GM23338 (cell line): ENCODE results near the gene TFDP1. TPM values are rescaled to one million over a fixed set of nuclear protein-coding genes. Genes with fewer than 3 reads are reported as not detected.

Experiments used
- ATAC-seq: fragments of 200-7000 bp; cut with Tn5 transposase; 3 replicates; pipeline ENCODE4 v1.9.1; 2020
- DNase-seq: peaks from one replicate; pipeline ENCODE4 v3.0.0-alpha.2; 2015; ENCODE audit warnings: low spot score
- H2AFZ ChIP-seq: fragments of 200-600 bp; sonication (generic); 2 replicates; pipeline ENCODE4 v1.8.0; 2016; ENCODE audit warnings: antibody characterized with exemption, mild to moderate bottlenecking, moderate library complexity
- H3F3A ChIP-seq: fragments of 200-600 bp; sonication (generic); replicated peaks from 2 replicates; pipeline ENCODE4 v1.8.0; 2017; ENCODE audit warnings: antibody characterized with exemption, mixed run types, low read depth
- H3K27ac ChIP-seq: fragments of 200-600 bp; sonication (generic); 2 replicates; pipeline ENCODE4 v1.6.1; 2016; ENCODE audit warnings: low read depth
- H3K27me3 ChIP-seq: fragments of 200-600 bp; sonication (generic); 2 replicates; pipeline ENCODE4 v1.8.0; 2016; ENCODE audit warnings: mild to moderate bottlenecking, mixed run types, moderate library complexity; ENCODE audit not compliant: insufficient read depth
- H3K36me3 ChIP-seq: fragments of 200-600 bp; sonication (generic); 2 replicates; pipeline ENCODE4 v1.8.0; 2016; ENCODE audit warnings: mild to moderate bottlenecking; ENCODE audit not compliant: insufficient read depth
- H3K4me1 ChIP-seq: fragments of 200-600 bp; sonication (generic); 2 replicates; pipeline ENCODE4 v1.8.0; 2016; ENCODE audit warnings: mild to moderate bottlenecking, moderate library complexity; ENCODE audit not compliant: insufficient read depth
- H3K4me2 ChIP-seq: fragments of 200-600 bp; sonication (generic); 2 replicates; pipeline ENCODE4 v1.7.1; 2017; ENCODE audit warnings: mixed run types
- H3K4me3 ChIP-seq: fragments of 200-600 bp; sonication (generic); 2 replicates; pipeline ENCODE4 v1.6.1; 2016; ENCODE audit warnings: mixed run types
- H3K79me2 ChIP-seq: fragments of 200-600 bp; sonication (generic); replicated peaks from 2 replicates; pipeline ENCODE4 v1.8.0; 2017; ENCODE audit warnings: mild to moderate bottlenecking; ENCODE audit not compliant: insufficient read depth
- H3K9me2 ChIP-seq: fragments of 200-600 bp; sonication (generic); 2 replicates; pipeline ENCODE4 v1.8.0; 2017; ENCODE audit not compliant: insufficient read depth
- H4K20me1 ChIP-seq: fragments of 200-600 bp; sonication (generic); replicated peaks from 2 replicates; pipeline ENCODE4 v1.8.0; 2017; ENCODE audit warnings: mild to moderate bottlenecking; ENCODE audit not compliant: insufficient read depth
- H3K27ac Mint-ChIP-seq: 2 replicates; pipeline ENCODE4 v1.8.0; 2020; ENCODE audit warnings: inconsistent platforms, mild to moderate bottlenecking, moderate library complexity, mixed read lengths
- H3K27me3 Mint-ChIP-seq: 3 replicates; pipeline ENCODE4 v1.8.0; 2022; ENCODE audit warnings: low read depth, mild to moderate bottlenecking, moderate library complexity, mixed read lengths, inconsistent platforms; ENCODE audit not compliant: insufficient read depth, poor library complexity
- H3K36me3 Mint-ChIP-seq: 3 replicates; pipeline ENCODE4 v1.8.0; 2021; ENCODE audit warnings: low read depth, mild to moderate bottlenecking, inconsistent platforms, moderate library complexity, mixed read lengths
- H3K4me1 Mint-ChIP-seq: 3 replicates; pipeline ENCODE4 v1.8.0; 2020; ENCODE audit warnings: mild to moderate bottlenecking, inconsistent platforms, mixed read lengths
- H3K4me3 Mint-ChIP-seq: 3 replicates; pipeline ENCODE4 v1.8.0; 2021; ENCODE audit warnings: moderate library complexity, mild to moderate bottlenecking, inconsistent platforms, mixed read lengths
- H3K9me3 Mint-ChIP-seq: 3 replicates; pipeline ENCODE4 v1.8.0; 2020; ENCODE audit warnings: moderate library complexity, mild to moderate bottlenecking, inconsistent platforms, mixed read lengths
- CREB1 ChIP-seq: fragments of 250-450 bp; sonication (Bioruptor Pico); IDR thresholded peaks from 2 replicates; pipeline ENCODE4 v1.5.0; 2020; ENCODE audit warnings: low read depth, mild to moderate bottlenecking, moderate library complexity
- CTCF ChIP-seq, 2 experiments: fragments of 200-600 bp in 1 of 2; sonication (generic) in 1 of 2; conservative IDR thresholded peaks; 2 replicates each; pipeline versions ENCODE4 v1.5.1 to v1.6.1; 2016 to 2017; ENCODE audit warnings: antibody characterized with exemption in 2 of 2, low read depth in 2 of 2, mild to moderate bottlenecking in 2 of 2, moderate library complexity in 1 of 2
- ETS1 ChIP-seq: IDR thresholded peaks from 2 replicates; pipeline ENCODE4 v1.6.1; 2016; ENCODE audit warnings: antibody characterized with exemption
- EZH2 ChIP-seq: fragments of 200-600 bp; sonication (generic); IDR thresholded peaks from one replicate; pipeline ENCODE4 v1.8.0; 2017; ENCODE audit warnings: antibody characterized with exemption, mild to moderate bottlenecking, low read depth; ENCODE audit not compliant: unreplicated experiment
- EZH2phosphoT487 ChIP-seq: fragments of 200-600 bp; sonication (generic); IDR thresholded peaks from one replicate; pipeline ENCODE4 v1.8.1; 2018; ENCODE audit warnings: antibody characterized with exemption; ENCODE audit not compliant: unreplicated experiment
- JUNB ChIP-seq: IDR thresholded peaks from one replicate; pipeline ENCODE4 v1.6.1; 2016; ENCODE audit warnings: antibody characterized with exemption; ENCODE audit not compliant: unreplicated experiment
- NANOG ChIP-seq: IDR thresholded peaks from 2 replicates; pipeline ENCODE4 v1.6.1; 2016; ENCODE audit warnings: antibody characterized with exemption, borderline replicate concordance
- POLR2AphosphoS5 ChIP-seq: IDR thresholded peaks from 2 replicates; pipeline ENCODE4 v1.6.1; 2016; ENCODE audit warnings: antibody characterized with exemption, low read depth
- STAT1 ChIP-seq: IDR thresholded peaks from one replicate; pipeline ENCODE4 v1.6.1; 2016; ENCODE audit warnings: antibody characterized with exemption; ENCODE audit not compliant: unreplicated experiment
- ZNF114 ChIP-seq: fragments of 250-450 bp; sonication (Bioruptor Pico); IDR thresholded peaks from 2 replicates; pipeline ENCODE4 v1.5.0; 2020; ENCODE audit warnings: mild to moderate bottlenecking, moderate library complexity
- ZNF331 ChIP-seq: fragments of 250-450 bp; sonication (Bioruptor Pico); IDR thresholded peaks from 2 replicates; pipeline ENCODE4 v1.5.0; 2020; ENCODE audit warnings: low read depth, mild to moderate bottlenecking, moderate library complexity
- polyA plus RNA-seq: library from polyadenylated mRNA; unstranded; fragments of >200 nt; fragmentation: Nextera tagmentation; extraction: Ambion mirVana; gene quantifications from 2 replicates; pipeline ENCODE4 v1.2.1, GENCODE V29; 2016
- total RNA-seq: library from RNA; depleted of rRNA; stranded (reverse); fragments of >200 nt; shearing (Covaris generic); gene quantifications from 2 replicates; pipeline ENCODE4 v1.2.3, GENCODE V29; 2014
- TF ChIP-seq, protein P1 (sequence below): IDR thresholded peaks from one replicate; pipeline ENCODE4 v1.6.1; 2018; ENCODE audit warnings: antibody characterized with exemption; ENCODE audit not compliant: unreplicated experiment
- TF ChIP-seq, protein P2 (sequence below): fragments of 250-450 bp; sonication (Bioruptor Pico); IDR thresholded peaks from 2 replicates; pipeline ENCODE4 v1.5.0; 2020; ENCODE audit warnings: mild to moderate bottlenecking, moderate library complexity

Gene TFDP1
- total and polyA plus RNA-seq, 2 experiments from 2014 or later: 42.9 to 80.0 TPM

DNA sequence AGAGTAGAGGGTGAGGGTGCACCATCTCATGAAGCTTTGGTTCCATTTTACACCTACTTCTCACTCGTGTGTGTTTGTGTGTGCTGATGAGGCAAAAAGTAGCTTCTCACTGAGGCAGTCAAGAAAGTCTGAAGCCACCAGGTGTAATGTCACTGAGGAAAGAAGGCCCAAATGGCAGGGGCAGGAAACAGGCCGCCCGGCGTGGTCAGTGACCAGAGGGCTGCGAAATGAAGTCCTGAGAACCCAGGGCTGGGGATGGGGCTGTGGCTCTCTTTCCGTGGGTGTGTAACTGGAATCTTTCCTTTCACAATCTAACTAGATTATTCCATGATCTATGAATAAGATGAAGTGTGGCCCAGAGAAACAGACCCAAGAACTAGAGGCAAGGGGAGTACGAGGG, 25.5 kb upstream of the TFDP1 start:
- Mint-ChIP-seq H3K27me3 (peaks cover 11% of the 10 kb centered on the region), H3K9me3 (no peaks in the 10 kb centered on the region), H3K4me3 (no peak overlapping the region; the same call in 2 of the 3 replicates), H3K36me3 (no peaks in the 10 kb centered on the region; the same call in 2 of the 3 replicates), H3K27ac (no peak overlapping the region), H3K4me1 (peaks cover 12% of the 10 kb centered on the region)
- H3K4me2 ChIP-seq: no peak overlapping the region
- H3K79me2 ChIP-seq: no peaks in the 10 kb centered on the region
- H3F3A ChIP-seq: no peaks in the 10 kb centered on the region
- ATAC-seq (no peak), DNase-seq (no peak)
- H3K27ac ChIP-seq: no peak overlapping the region
- H3K36me3 ChIP-seq: no peaks in the 10 kb centered on the region
- no peak overlapping the region for H3K4me3 ChIP-seq
- H3K4me1 ChIP-seq: no peaks in the 10 kb centered on the region
- H2AFZ ChIP-seq: no peak overlapping the region
- no peaks in the 10 kb centered on the region for H3K9me2 ChIP-seq
- TF ChIP-seq, protein P1, sequence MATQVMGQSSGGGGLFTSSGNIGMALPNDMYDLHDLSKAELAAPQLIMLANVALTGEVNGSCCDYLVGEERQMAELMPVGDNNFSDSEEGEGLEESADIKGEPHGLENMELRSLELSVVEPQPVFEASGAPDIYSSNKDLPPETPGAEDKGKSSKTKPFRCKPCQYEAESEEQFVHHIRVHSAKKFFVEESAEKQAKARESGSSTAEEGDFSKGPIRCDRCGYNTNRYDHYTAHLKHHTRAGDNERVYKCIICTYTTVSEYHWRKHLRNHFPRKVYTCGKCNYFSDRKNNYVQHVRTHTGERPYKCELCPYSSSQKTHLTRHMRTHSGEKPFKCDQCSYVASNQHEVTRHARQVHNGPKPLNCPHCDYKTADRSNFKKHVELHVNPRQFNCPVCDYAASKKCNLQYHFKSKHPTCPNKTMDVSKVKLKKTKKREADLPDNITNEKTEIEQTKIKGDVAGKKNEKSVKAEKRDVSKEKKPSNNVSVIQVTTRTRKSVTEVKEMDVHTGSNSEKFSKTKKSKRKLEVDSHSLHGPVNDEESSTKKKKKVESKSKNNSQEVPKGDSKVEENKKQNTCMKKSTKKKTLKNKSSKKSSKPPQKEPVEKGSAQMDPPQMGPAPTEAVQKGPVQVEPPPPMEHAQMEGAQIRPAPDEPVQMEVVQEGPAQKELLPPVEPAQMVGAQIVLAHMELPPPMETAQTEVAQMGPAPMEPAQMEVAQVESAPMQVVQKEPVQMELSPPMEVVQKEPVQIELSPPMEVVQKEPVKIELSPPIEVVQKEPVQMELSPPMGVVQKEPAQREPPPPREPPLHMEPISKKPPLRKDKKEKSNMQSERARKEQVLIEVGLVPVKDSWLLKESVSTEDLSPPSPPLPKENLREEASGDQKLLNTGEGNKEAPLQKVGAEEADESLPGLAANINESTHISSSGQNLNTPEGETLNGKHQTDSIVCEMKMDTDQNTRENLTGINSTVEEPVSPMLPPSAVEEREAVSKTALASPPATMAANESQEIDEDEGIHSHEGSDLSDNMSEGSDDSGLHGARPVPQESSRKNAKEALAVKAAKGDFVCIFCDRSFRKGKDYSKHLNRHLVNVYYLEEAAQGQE: no peak
- no peak for TF ChIP-seq EZH2
- TF ChIP-seq NANOG: no peak
- no peak for TF ChIP-seq ETS1
- no peak for TF ChIP-seq EZH2phosphoT487
- no peak for TF ChIP-seq STAT1
- TF ChIP-seq, protein P2, sequence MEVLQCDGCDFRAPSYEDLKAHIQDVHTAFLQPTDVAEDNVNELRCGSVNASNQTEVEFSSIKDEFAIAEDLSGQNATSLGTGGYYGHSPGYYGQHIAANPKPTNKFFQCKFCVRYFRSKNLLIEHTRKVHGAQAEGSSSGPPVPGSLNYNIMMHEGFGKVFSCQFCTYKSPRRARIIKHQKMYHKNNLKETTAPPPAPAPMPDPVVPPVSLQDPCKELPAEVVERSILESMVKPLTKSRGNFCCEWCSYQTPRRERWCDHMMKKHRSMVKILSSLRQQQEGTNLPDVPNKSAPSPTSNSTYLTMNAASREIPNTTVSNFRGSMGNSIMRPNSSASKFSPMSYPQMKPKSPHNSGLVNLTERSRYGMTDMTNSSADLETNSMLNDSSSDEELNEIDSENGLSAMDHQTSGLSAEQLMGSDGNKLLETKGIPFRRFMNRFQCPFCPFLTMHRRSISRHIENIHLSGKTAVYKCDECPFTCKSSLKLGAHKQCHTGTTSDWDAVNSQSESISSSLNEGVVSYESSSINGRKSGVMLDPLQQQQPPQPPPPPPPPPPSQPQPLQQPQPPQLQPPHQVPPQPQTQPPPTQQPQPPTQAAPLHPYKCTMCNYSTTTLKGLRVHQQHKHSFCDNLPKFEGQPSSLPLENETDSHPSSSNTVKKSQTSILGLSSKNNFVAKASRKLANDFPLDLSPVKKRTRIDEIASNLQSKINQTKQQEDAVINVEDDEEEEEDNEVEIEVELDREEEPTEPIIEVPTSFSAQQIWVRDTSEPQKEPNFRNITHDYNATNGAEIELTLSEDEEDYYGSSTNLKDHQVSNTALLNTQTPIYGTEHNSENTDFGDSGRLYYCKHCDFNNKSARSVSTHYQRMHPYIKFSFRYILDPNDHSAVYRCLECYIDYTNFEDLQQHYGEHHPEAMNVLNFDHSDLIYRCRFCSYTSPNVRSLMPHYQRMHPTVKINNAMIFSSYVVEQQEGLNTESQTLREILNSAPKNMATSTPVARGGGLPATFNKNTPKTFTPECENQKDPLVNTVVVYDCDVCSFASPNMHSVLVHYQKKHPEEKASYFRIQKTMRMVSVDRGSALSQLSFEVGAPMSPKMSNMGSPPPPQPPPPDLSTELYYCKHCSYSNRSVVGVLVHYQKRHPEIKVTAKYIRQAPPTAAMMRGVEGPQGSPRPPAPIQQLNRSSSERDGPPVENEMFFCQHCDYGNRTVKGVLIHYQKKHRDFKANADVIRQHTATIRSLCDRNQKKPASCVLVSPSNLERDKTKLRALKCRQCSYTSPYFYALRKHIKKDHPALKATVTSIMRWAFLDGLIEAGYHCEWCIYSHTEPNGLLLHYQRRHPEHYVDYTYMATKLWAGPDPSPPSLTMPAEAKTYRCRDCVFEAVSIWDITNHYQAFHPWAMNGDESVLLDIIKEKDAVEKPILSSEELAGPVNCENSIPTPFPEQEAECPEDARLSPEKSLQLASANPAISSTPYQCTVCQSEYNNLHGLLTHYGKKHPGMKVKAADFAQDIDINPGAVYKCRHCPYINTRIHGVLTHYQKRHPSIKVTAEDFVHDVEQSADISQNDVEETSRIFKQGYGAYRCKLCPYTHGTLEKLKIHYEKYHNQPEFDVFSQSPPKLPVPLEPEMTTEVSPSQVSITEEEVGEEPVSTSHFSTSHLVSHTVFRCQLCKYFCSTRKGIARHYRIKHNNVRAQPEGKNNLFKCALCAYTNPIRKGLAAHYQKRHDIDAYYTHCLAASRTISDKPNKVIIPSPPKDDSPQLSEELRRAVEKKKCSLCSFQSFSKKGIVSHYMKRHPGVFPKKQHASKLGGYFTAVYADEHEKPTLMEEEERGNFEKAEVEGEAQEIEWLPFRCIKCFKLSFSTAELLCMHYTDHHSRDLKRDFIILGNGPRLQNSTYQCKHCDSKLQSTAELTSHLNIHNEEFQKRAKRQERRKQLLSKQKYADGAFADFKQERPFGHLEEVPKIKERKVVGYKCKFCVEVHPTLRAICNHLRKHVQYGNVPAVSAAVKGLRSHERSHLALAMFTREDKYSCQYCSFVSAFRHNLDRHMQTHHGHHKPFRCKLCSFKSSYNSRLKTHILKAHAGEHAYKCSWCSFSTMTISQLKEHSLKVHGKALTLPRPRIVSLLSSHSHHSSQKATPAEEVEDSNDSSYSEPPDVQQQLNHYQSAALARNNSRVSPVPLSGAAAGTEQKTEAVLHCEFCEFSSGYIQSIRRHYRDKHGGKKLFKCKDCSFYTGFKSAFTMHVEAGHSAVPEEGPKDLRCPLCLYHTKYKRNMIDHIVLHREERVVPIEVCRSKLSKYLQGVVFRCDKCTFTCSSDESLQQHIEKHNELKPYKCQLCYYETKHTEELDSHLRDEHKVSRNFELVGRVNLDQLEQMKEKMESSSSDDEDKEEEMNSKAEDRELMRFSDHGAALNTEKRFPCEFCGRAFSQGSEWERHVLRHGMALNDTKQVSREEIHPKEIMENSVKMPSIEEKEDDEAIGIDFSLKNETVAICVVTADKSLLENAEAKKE (CRISPR knock-in tag): no peak
- TF ChIP-seq POLR2AphosphoS5: no peak
- TF ChIP-seq ZNF114 (CRISPR knock-in tag): no peak
- TF ChIP-seq JUNB: no peak
- no peak for TF ChIP-seq CTCF (conservative IDR thresholded peaks at IDR 0.05; ENCODE audit: low read depth in 2 of 2)
- TF ChIP-seq CREB1 (CRISPR knock-in tag): no peak
- TF ChIP-seq ZNF331 (CRISPR knock-in tag): no peak
- no peaks in the 10 kb centered on the region for H3K27me3 ChIP-seq
- H4K20me1 ChIP-seq: peaks cover 3% of the 10 kb centered on the region; the same call in 1 of the 2 replicates
